Measurements from ENCODE around the gene HOXA4.

DNA sequence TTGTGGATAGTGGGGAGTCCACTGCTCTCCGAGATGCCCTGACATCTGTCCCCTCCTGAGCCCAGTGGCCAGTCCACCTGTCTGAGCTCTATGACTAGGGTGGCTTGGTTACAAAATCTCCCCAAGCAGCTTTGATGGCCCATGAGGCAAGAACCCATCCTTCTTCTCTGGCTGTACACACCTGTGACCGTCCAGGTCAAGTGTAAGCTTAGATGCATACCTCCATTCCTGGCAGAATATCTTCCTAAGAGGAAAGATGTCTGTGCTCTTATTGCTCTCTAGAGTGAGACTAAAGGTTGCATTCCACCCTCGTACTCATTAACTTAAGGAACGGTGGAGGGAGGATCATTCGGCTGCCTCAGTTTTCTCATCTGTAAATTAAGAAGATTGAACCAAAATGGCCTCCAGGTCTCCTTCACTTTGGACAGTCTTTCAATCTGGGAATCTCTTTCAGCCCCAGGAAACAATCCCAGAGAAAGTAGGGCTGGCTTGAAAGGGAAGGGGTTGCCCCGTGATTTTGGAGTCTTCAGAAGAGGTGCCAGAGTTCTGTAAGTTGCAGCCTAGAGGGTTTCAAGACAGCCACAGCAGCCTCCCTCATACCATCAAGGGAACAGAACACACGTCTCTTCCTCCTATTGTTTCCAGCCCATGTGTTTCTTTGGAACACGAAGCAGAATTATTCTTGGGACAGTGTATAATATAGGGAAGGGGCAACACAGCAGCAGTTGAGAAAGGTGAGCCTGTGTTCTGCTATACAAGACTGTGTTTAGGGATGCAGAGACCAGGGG lies 5.5 kb downstream of the HOXA4 start:
- no peak for TF ChIP-seq POLR2A (IDR thresholded peaks at IDR 0.05)
- TF ChIP-seq, protein P1, sequence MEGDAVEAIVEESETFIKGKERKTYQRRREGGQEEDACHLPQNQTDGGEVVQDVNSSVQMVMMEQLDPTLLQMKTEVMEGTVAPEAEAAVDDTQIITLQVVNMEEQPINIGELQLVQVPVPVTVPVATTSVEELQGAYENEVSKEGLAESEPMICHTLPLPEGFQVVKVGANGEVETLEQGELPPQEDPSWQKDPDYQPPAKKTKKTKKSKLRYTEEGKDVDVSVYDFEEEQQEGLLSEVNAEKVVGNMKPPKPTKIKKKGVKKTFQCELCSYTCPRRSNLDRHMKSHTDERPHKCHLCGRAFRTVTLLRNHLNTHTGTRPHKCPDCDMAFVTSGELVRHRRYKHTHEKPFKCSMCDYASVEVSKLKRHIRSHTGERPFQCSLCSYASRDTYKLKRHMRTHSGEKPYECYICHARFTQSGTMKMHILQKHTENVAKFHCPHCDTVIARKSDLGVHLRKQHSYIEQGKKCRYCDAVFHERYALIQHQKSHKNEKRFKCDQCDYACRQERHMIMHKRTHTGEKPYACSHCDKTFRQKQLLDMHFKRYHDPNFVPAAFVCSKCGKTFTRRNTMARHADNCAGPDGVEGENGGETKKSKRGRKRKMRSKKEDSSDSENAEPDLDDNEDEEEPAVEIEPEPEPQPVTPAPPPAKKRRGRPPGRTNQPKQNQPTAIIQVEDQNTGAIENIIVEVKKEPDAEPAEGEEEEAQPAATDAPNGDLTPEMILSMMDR (IDR thresholded peaks at IDR 0.05), result no peak
